ENCODE results near the gene NPBWR2. TPM values are rescaled to one million over a fixed set of nuclear protein-coding genes. Genes with fewer than 3 reads are reported as not detected.

Gene NPBWR2
- total RNA-seq, 3 donors from 2014 or later (not counting 1 experiment from before 2014, with no cell fraction given) = not detected

DNA sequence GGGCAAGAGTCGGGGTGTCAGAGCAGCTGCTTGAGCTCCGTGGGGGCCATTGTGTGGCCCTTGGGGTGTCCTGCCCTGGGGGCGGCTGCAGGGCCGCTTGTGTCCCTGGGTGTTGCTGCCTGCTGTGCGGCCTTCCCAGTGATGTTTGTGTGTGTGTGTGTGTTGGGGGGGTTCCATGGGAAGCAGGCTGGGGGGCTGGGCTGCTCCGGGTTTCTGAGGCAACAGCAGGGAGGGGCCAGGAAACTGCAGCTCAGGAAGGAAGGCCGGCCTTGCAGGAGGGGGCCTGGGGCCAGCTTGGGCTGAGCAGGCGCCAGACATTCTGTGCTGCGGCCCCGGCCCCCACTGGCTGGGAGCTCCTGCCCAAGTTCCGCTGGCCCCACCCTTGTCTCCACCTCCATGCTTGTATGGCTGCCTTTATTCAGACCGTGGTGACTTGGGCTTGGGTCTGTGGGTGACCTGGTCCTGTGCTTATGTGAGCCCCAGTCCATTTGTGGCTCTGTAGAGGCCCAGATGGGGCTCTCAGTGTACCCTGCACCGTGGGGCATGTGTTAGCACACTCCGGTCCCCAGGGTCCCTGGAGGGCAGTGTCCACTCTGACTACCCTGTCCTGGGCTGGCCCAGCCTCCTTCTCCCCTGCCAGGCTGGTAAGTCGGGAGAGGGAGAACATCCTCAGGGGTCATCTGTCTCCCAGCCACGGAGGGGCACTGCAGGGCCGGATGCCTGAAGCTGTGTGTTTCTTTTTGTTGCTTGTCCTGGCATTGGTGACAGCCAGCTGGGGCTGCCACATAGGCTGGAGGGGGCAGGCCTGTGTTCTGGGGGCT lies 53.3 kb downstream of the NPBWR2 start:
- no peaks in the 10 kb centered on the region for H3K9me3 Mint-ChIP-seq
- Histone ChIP-seq H3K27ac (ENCODE audit: low read length) (no peak overlapping the region), H3K9me3 (ENCODE audit: control insufficient read depth, insufficient read depth, low read length) (no peaks in the 10 kb centered on the region), H3K4me1 (ENCODE audit: control insufficient read depth, insufficient read depth, low read length) (peaks cover 24% of the 10 kb centered on the region), H3K36me3 (ENCODE audit: control insufficient read depth, insufficient read depth, low read length) (no peaks in the 10 kb centered on the region), H3K4me3 (ENCODE audit: low read length) (no peak overlapping the region), H3K27me3 (ENCODE audit: control insufficient read depth, insufficient read depth, low read length) (peaks cover 26% of the 10 kb centered on the region)
- intact Hi-C loops (cut with micrococcal nuclease) = no loop called here
- no peak for DNase-seq
- peaks cover 9 to 22% of the 10 kb centered on the region in 2 donors for H3K4me1 Mint-ChIP-seq
- no peak overlapping the region for H3K27ac Mint-ChIP-seq
- H3K4me3 Mint-ChIP-seq = no peak overlapping the region
- TF ChIP-seq, protein P1, sequence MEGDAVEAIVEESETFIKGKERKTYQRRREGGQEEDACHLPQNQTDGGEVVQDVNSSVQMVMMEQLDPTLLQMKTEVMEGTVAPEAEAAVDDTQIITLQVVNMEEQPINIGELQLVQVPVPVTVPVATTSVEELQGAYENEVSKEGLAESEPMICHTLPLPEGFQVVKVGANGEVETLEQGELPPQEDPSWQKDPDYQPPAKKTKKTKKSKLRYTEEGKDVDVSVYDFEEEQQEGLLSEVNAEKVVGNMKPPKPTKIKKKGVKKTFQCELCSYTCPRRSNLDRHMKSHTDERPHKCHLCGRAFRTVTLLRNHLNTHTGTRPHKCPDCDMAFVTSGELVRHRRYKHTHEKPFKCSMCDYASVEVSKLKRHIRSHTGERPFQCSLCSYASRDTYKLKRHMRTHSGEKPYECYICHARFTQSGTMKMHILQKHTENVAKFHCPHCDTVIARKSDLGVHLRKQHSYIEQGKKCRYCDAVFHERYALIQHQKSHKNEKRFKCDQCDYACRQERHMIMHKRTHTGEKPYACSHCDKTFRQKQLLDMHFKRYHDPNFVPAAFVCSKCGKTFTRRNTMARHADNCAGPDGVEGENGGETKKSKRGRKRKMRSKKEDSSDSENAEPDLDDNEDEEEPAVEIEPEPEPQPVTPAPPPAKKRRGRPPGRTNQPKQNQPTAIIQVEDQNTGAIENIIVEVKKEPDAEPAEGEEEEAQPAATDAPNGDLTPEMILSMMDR (IDR thresholded peaks at IDR 0.05) = no peak
- peaks cover 0 to 20% of the 10 kb centered on the region in 2 donors for H3K27me3 Mint-ChIP-seq (ENCODE audit: low read depth in 2 of 2)
- WGBS (ENCODE audit: insufficient coverage) = 35% methylated on average over 17 of the region's 17 CpGs
- H3K36me3 Mint-ChIP-seq = no peaks in the 10 kb centered on the region
- no peak for ATAC-seq

Other genes starting within 250 kb of the NPBWR2 start
- not detected for gene ABHD16B, start 246.1 kb downstream of the NPBWR2 start, total RNA-seq
- 10 to 100 TPM; 36.8 to 47.2 (median 45.1) TPM for gene TPD52L2, start 242.3 kb downstream of the NPBWR2 start, total RNA-seq
- gene DNAJC5, start 212.4 kb downstream of the NPBWR2 start, total RNA-seq = 10 to 100 TPM; 27.5 to 45.1 (median 42.8) TPM
- gene UCKL1, start 151.1 kb downstream of the NPBWR2 start, total RNA-seq = 10 to 100 TPM; 49.9 to 58.1 (median 49.9) TPM
- gene ZNF512B, start 137.6 kb downstream of the NPBWR2 start, total RNA-seq = 10 to 100 TPM; 11.5 to 16.8 (median 13.8) TPM
- gene SAMD10, start 127.9 kb downstream of the NPBWR2 start, total RNA-seq = 10 to 100 TPM; 15.2 to 22.3 (median 17.6) TPM
- gene PRPF6, start 126.4 kb downstream of the NPBWR2 start, total RNA-seq = 10 to 100 TPM; 52.7 to 63.0 (median 55.0) TPM
- gene C20orf204, start 71.4 kb downstream of the NPBWR2 start, total RNA-seq = 1 to 10 TPM; 4.3 to 5.5 (median 5.3) TPM
- not detected for gene SOX18, start 57.9 kb downstream of the NPBWR2 start, total RNA-seq
- 10 to 100 TPM; 25.0 to 28.7 (median 28.5) TPM for gene TCEA2, start 44.4 kb downstream of the NPBWR2 start, total RNA-seq
- gene RGS19, start 28.0 kb downstream of the NPBWR2 start, total RNA-seq = 10 to 100 TPM; 61.9 to 76.4 (median 68.2) TPM
- gene OPRL1, start 27.5 kb downstream of the NPBWR2 start, total RNA-seq = 1 to 10 TPM; 1.2 to 2.2 (median 1.4) TPM
- gene LKAAEAR1, start 23.2 kb downstream of the NPBWR2 start, total RNA-seq = not detected
- not detected for gene MYT1, start 56.9 kb upstream of the NPBWR2 start, total RNA-seq
- gene PCMTD2, start 148.2 kb upstream of the NPBWR2 start, total RNA-seq = 10 to 100 TPM; 63.8 to 100.0 (median 65.6) TPM

Measured in natural killer cell (primary cell).